Fibroblast of lung (primary cell): ENCODE measurements around the gene ZNF324B.

ENCODE experiments used
- EZH2 ChIP-seq: IDR thresholded peaks from 2 replicates; pipeline ENCODE4 v1.5.1; 2012; ENCODE audit warnings: low read length, control low read depth, mild to moderate bottlenecking; ENCODE audit errors: missing control alignments
- TF ChIP-seq, protein P1 (sequence below), 2 donors: IDR thresholded peaks in 1 of 2; conservative IDR thresholded peaks in 1 of 2; 1 replicate in 1 of 2; 2 replicates in 1 of 2; pipeline ENCODE4 v1.5.1; 2011 to 2012; ENCODE audit warnings: low read length in 2 of 2, control low read depth in 1 of 2, inconsistent platforms in 1 of 2, low read depth in 1 of 2, mild to moderate bottlenecking in 1 of 2

DNA sequence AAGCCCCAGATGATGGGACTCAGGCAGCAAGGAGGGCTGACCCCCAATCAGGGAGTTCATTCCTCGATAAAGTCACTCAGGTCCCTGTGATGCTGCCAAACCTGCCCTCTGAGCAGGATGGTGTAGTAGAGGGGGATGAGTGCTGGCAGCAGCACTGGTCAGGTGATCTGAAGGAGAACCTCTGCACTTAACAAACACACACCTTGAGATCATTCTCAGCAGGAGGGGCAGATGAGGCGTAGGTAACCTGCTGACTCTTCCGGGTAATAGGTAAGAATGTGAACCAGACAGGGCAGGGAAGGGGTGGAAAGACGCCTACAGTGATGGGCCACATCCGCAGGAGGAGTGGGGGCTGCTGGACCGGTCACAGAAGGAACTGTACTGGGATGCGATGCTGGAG, 27.9 kb downstream of the ZNF324B start:
- TF ChIP-seq, protein P1, sequence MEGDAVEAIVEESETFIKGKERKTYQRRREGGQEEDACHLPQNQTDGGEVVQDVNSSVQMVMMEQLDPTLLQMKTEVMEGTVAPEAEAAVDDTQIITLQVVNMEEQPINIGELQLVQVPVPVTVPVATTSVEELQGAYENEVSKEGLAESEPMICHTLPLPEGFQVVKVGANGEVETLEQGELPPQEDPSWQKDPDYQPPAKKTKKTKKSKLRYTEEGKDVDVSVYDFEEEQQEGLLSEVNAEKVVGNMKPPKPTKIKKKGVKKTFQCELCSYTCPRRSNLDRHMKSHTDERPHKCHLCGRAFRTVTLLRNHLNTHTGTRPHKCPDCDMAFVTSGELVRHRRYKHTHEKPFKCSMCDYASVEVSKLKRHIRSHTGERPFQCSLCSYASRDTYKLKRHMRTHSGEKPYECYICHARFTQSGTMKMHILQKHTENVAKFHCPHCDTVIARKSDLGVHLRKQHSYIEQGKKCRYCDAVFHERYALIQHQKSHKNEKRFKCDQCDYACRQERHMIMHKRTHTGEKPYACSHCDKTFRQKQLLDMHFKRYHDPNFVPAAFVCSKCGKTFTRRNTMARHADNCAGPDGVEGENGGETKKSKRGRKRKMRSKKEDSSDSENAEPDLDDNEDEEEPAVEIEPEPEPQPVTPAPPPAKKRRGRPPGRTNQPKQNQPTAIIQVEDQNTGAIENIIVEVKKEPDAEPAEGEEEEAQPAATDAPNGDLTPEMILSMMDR (conservative IDR thresholded peaks at IDR 0.05 in 1 of 2, IDR thresholded peaks at IDR 0.05 in 1 of 2; ENCODE audit: low read depth in 1 of 2, low read length in 2 of 2), result no peak
- no peak for TF ChIP-seq EZH2
